ENCODE measurements around the gene DCTD. TPM values are rescaled to one million over a fixed set of nuclear protein-coding genes. Genes with fewer than 3 reads are reported as not detected.

The DCTD gene
- total RNA-seq, 1 experiment from 2014 or later: 72.7 TPM

DNA sequence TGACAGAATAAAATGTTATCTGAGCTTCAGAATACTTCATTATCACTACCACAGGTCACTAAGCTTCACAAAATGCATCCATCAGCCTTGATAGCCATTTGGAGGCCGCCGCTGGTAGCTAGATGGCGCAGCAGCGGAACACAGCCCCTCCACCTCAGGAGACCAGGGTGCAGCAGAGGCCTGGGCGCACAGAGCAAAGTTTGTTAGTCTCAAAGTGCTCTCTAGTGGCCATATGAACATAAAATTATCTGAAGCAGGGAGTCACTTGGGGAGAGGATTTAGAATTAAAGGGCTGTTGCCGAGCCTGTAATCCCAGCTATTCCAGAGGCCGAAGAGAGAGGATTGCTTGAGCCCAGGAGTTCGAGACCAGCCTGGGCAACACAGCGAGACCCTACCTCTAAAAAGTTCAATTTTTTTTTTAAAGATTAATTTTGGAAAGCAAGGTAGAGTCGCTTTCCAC lies 8.1 kb upstream of the DCTD start:
- intact Hi-C loops (cut with micrococcal nuclease; ENCODE audit: unreplicated experiment): loop anchor here (5.0 to 10.0 kb wide), 3 partner anchors 448 to 1781 kb away; no protein-coding TSS in a partner anchor
- BruUV-seq (replicated peaks): no TSS peak
- no peaks in the 10 kb centered on the region for H3K36me3 ChIP-seq (ENCODE audit: insufficient read depth, low read length, poor library complexity, severe bottlenecking)
- H3K27ac ChIP-seq (ENCODE audit: low read depth, low read length, poor library complexity, severe bottlenecking): no peak overlapping the region
- no peaks in the 10 kb centered on the region for H3K4me1 ChIP-seq (ENCODE audit: insufficient read depth, low read length, poor library complexity, severe bottlenecking)
- ChIA-PET CTCF (interaction anchor here (0.5 to 1.7 kb wide), 5 partner anchors 15 to 430 kb away, joined by 3 to 13 read pairs (median 4); no protein-coding TSS in a partner anchor), POLR2A (ENCODE audit: low non-redundant PET) (interaction anchor here (0.6 kb wide), 1 partner anchor 120 kb away, joined by 5 read pairs; no protein-coding TSS in a partner anchor)
- DNase-seq (ENCODE audit: low spot score): peak; percentile 91
- TF ChIP-seq EZH2 (IDR thresholded peaks at IDR 0.05; ENCODE audit: borderline replicate concordance, low read depth, low read length, poor library complexity, severe bottlenecking): no peak
- TF ChIP-seq, protein P1, sequence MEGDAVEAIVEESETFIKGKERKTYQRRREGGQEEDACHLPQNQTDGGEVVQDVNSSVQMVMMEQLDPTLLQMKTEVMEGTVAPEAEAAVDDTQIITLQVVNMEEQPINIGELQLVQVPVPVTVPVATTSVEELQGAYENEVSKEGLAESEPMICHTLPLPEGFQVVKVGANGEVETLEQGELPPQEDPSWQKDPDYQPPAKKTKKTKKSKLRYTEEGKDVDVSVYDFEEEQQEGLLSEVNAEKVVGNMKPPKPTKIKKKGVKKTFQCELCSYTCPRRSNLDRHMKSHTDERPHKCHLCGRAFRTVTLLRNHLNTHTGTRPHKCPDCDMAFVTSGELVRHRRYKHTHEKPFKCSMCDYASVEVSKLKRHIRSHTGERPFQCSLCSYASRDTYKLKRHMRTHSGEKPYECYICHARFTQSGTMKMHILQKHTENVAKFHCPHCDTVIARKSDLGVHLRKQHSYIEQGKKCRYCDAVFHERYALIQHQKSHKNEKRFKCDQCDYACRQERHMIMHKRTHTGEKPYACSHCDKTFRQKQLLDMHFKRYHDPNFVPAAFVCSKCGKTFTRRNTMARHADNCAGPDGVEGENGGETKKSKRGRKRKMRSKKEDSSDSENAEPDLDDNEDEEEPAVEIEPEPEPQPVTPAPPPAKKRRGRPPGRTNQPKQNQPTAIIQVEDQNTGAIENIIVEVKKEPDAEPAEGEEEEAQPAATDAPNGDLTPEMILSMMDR (conservative IDR thresholded peaks at IDR 0.05; ENCODE audit: low read depth, low read length): peak; percentile 92
- H3K4me3 ChIP-seq (ENCODE audit: low read depth, low read length, poor library complexity, severe bottlenecking): no peak overlapping the region
- no peaks in the 10 kb centered on the region for H3K9me3 ChIP-seq (ENCODE audit: low read depth, low read length, poor library complexity, severe bottlenecking)
- no peaks in the 10 kb centered on the region for H3K27me3 ChIP-seq (replicated peaks; ENCODE audit: insufficient read depth, low read depth, low read length, poor library complexity)

DNA sequence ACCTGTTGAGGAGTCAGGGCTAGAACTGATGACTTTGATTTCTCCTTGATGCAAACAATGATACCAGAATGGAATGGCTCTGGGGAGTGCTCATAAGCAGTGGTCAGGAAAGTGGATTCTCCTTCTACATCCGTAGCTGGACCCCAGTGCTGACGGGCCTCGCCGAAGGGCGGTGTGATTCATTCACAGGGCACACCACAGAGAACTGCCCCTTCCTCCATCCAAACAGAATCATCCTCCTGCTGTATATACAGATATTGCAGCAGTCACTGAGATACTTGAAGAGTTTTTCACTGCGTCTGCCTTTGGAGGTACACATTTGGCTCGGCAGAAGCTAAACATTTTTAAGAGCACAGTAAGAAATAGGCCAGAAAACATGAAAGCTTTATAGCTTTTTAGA lies 7.3 kb upstream of the DCTD start:
- Histone ChIP-seq H3K27me3 (replicated peaks; ENCODE audit: insufficient read depth, low read depth, low read length, poor library complexity) (no peaks in the 10 kb centered on the region), H3K4me3 (ENCODE audit: low read depth, low read length, poor library complexity, severe bottlenecking) (no peak overlapping the region), H3K4me1 (ENCODE audit: insufficient read depth, low read length, poor library complexity, severe bottlenecking) (no peaks in the 10 kb centered on the region), H3K9me3 (ENCODE audit: low read depth, low read length, poor library complexity, severe bottlenecking) (no peaks in the 10 kb centered on the region), H3K27ac (ENCODE audit: low read depth, low read length, poor library complexity, severe bottlenecking) (no peak overlapping the region), H3K36me3 (ENCODE audit: insufficient read depth, low read length, poor library complexity, severe bottlenecking) (no peaks in the 10 kb centered on the region)
- DNase-seq (ENCODE audit: low spot score): no peak
- BruUV-seq (replicated peaks): no TSS peak
- TF ChIP-seq, protein P1 (conservative IDR thresholded peaks at IDR 0.05; ENCODE audit: low read depth, low read length): no peak
- TF ChIP-seq EZH2 (IDR thresholded peaks at IDR 0.05; ENCODE audit: borderline replicate concordance, low read depth, low read length, poor library complexity, severe bottlenecking): no peak
- CTCF ChIA-PET: interaction anchor here (0.8 to 1.7 kb wide), 3 partner anchors 14 to 338 kb away, joined by 3 to 13 read pairs (median 13); no protein-coding TSS in a partner anchor
- POLR2A ChIA-PET (ENCODE audit: low non-redundant PET): no interaction called here
- intact Hi-C loops (cut with micrococcal nuclease; ENCODE audit: unreplicated experiment): loop anchor here (10.0 kb wide), 2 partner anchors 1350 to 1780 kb away; no protein-coding TSS in a partner anchor

DNA sequence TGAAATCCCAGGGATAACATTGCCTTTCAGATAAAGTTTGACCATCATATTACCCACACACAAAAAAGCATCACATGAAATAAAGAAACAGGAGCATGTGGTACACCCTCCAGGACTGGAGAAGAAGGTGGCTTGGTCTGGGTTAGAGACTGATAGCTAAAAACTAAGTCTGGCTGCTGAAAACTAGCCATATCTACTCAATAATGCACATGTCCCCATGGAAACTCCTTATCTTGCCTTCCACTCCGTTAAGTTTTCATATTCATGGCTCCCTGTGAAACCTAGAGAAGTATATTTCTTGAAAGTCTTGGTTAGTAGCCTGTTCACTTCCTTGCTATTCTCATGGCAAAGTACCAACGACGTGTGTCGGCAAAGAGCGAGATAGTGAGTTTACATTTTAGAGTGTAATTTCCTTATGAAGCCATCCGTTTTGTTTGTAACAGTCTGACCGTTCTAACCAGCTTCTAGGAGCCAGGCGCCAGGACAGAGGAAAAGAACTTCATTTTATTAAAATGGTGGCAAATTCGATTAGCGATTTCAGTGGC lies 6.7 kb upstream of the DCTD start:
- no peaks in the 10 kb centered on the region for H3K4me1 ChIP-seq (ENCODE audit: insufficient read depth, low read length, poor library complexity, severe bottlenecking)
- intact Hi-C loops (cut with micrococcal nuclease; ENCODE audit: unreplicated experiment): loop anchor here (2.0 to 10.0 kb wide), 3 partner anchors 115 to 1779 kb away; no protein-coding TSS in a partner anchor
- H3K4me3 ChIP-seq (ENCODE audit: low read depth, low read length, poor library complexity, severe bottlenecking): no peak overlapping the region
- H3K27me3 ChIP-seq (replicated peaks; ENCODE audit: insufficient read depth, low read depth, low read length, poor library complexity): no peaks in the 10 kb centered on the region
- no peaks in the 10 kb centered on the region for H3K36me3 ChIP-seq (ENCODE audit: insufficient read depth, low read length, poor library complexity, severe bottlenecking)
- H3K9me3 ChIP-seq (ENCODE audit: low read depth, low read length, poor library complexity, severe bottlenecking): no peaks in the 10 kb centered on the region
- POLR2A ChIA-PET (ENCODE audit: low non-redundant PET): no interaction called here
- CTCF ChIA-PET: no interaction called here
- no TSS peak for BruUV-seq (replicated peaks)
- no peak for DNase-seq (ENCODE audit: low spot score)
- no peak for TF ChIP-seq EZH2 (IDR thresholded peaks at IDR 0.05; ENCODE audit: borderline replicate concordance, low read depth, low read length, poor library complexity, severe bottlenecking)
- TF ChIP-seq, protein P1 (conservative IDR thresholded peaks at IDR 0.05; ENCODE audit: low read depth, low read length): no peak
- no peak overlapping the region for H3K27ac ChIP-seq (ENCODE audit: low read depth, low read length, poor library complexity, severe bottlenecking)
